Activated CD8-positive, alpha-beta T cell treated with anti-CD3 and anti-CD28 coated beads for 36 hours (primary cell): ENCODE measurements around the gene PCNX4. TPM values are rescaled to one million over a fixed set of nuclear protein-coding genes. Genes with fewer than 3 reads are reported as not detected.

Source experiments
- ATAC-seq: fragments of 200-7000 bp; cut with Tn5 transposase; one replicate; pipeline ENCODE4 v1.10.0; 2021; ENCODE audit warnings: mild to moderate bottlenecking, moderate library complexity
- CTCF ChIA-PET: fragments of 350-600 bp; sonication (Branson Sonifier 250); formaldehyde crosslinking; loops from one replicate; lab custom pipeline; 2021; ENCODE audit warnings: antibody characterized with exemption; lab: Charles Lee
- POLR2A ChIA-PET: fragments of 350-600 bp; sonication (Branson Sonifier 250); formaldehyde crosslinking; loops from one replicate; lab custom pipeline; 2021; ENCODE audit warnings: antibody characterized with exemption; lab: Charles Lee
- DNase-seq: peaks from one replicate; pipeline ENCODE4 v3.0.0-alpha.2; 2020
- H3K27ac Mint-ChIP-seq: one replicate; pipeline ENCODE4 v1.8.0; 2021; ENCODE audit warnings: mild to moderate bottlenecking, mixed read lengths
- H3K27me3 Mint-ChIP-seq: one replicate; pipeline ENCODE4 v1.8.0; 2021; ENCODE audit warnings: mixed read lengths
- H3K36me3 Mint-ChIP-seq: one replicate; pipeline ENCODE4 v1.8.0; 2021; ENCODE audit warnings: low read depth, mixed read lengths
- H3K4me1 Mint-ChIP-seq: one replicate; pipeline ENCODE4 v1.8.0; 2021; ENCODE audit warnings: low read depth, mixed read lengths
- H3K4me3 Mint-ChIP-seq: one replicate; pipeline ENCODE4 v1.8.0; 2021; ENCODE audit warnings: mild to moderate bottlenecking, moderate library complexity, mixed read lengths
- H3K9me3 Mint-ChIP-seq: one replicate; pipeline ENCODE4 v1.8.0; 2021; ENCODE audit warnings: mixed read lengths
- intact Hi-C: fragments of 100-400 bp; cut with micrococcal nuclease; formaldehyde crosslinking; loops from one replicate; pipeline ENCODE4 v1.10.0; 2022
- total RNA-seq, 2 experiments: library from RNA; stranded (reverse); gene quantifications; one replicate each; pipeline ENCODE4 v1.2.3, GENCODE V29; 2021
- TF ChIP-seq, protein P1 (sequence below): fragments of 200-600 bp; IDR thresholded peaks from one replicate; pipeline ENCODE4 v1.8.0; 2022; ENCODE audit warnings: antibody characterized with exemption, mild to moderate bottlenecking

PCNX4 gene
- total RNA-seq, 2 experiments from 2014 or later, result 28.2 to 30.0 TPM

- Mint-ChIP-seq H3K4me3 (no peak overlapping the region), H3K27me3 (peaks cover 3% of the 10 kb centered on the region), H3K36me3 (no peaks in the 10 kb centered on the region), H3K4me1 (peaks cover 11% of the 10 kb centered on the region), H3K27ac (no peak overlapping the region), H3K9me3 (no peaks in the 10 kb centered on the region)
- intact Hi-C loops, result loop anchor here (10.0 kb wide), 1 partner anchor 136 kb away; no protein-coding TSS in a partner anchor
- no peak for ATAC-seq
- ChIA-PET CTCF (interaction anchor here (0.7 to 7.5 kb wide), 10 partner anchors 9 to 681 kb away, joined by 3 to 124 read pairs (median 4); no protein-coding TSS in a partner anchor), POLR2A (interaction anchor here (1.2 kb wide), 1 partner anchor 16 kb away, joined by 3 read pairs; no protein-coding TSS in a partner anchor)
- DNase-seq, result no peak
- TF ChIP-seq, protein P1, sequence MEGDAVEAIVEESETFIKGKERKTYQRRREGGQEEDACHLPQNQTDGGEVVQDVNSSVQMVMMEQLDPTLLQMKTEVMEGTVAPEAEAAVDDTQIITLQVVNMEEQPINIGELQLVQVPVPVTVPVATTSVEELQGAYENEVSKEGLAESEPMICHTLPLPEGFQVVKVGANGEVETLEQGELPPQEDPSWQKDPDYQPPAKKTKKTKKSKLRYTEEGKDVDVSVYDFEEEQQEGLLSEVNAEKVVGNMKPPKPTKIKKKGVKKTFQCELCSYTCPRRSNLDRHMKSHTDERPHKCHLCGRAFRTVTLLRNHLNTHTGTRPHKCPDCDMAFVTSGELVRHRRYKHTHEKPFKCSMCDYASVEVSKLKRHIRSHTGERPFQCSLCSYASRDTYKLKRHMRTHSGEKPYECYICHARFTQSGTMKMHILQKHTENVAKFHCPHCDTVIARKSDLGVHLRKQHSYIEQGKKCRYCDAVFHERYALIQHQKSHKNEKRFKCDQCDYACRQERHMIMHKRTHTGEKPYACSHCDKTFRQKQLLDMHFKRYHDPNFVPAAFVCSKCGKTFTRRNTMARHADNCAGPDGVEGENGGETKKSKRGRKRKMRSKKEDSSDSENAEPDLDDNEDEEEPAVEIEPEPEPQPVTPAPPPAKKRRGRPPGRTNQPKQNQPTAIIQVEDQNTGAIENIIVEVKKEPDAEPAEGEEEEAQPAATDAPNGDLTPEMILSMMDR, result no peak
Observed at GRCh38 chr14:60188696-60189095, 97.0 kb downstream of the PCNX4 start.

DNA sequence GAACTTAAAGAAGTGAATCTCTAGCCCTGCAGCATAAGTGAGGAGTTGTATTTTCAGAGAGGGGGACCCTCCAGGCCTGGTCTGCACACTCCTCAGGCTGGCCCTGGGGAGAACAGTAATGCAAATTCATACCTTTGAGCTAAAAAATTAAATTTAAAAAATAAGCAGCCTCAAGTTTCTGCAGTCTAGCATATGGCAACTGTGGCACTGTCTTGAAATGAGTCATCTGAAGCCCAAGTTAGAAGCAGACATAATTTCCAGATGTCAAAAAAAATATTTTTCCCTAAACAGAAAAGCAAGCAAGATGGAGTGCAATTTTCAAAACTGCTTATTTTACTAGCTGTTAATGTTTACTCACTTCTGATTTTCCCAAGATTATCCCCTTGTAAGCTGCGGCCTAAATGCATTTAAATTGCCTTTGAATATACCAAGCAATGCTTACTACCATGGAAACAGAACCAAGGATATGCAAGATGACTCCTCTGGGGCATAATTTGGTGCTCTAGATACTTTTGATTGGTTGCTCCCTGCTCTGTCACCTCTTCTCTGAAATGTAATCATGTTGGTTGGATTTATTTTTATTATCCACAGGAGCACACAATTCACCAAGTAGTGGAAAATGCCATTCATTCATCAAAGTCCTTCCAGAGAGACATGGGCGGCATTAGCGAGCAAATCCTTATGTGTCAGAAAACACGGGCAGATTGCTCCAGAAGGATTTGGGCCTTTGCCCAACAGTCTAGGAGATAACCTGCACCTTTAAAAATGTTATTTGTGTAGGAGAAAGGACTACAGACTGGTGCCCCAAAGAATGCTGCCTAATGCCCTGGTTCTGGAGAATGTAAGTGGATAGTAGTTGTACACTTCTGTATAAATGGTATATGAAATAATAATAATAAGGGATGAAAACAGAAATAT lies 98.5 kb downstream of the PCNX4 start:
- TF ChIP-seq, protein P1, result no peak
- Mint-ChIP-seq H3K4me3 (no peak overlapping the region), H3K9me3 (no peaks in the 10 kb centered on the region), H3K36me3 (no peaks in the 10 kb centered on the region), H3K27ac (no peak overlapping the region), H3K4me1 (peaks cover 4% of the 10 kb centered on the region), H3K27me3 (peaks cover 3% of the 10 kb centered on the region)
- intact Hi-C loops, result loop anchor here (10.0 kb wide), 1 partner anchor 135 kb away; no protein-coding TSS in a partner anchor
- ATAC-seq, result peak; percentile 20
- ChIA-PET CTCF (interaction anchor here (1.0 to 2.1 kb wide), 7 partner anchors 16 to 683 kb away, joined by 3 to 6 read pairs (median 3); no protein-coding TSS in a partner anchor), POLR2A (no interaction called here)
- no peak for DNase-seq

- DNase-seq, result no peak
- Mint-ChIP-seq H3K27ac (no peak overlapping the region), H3K9me3 (peaks cover 12% of the 10 kb centered on the region), H3K36me3 (peaks cover 1% of the 10 kb centered on the region), H3K27me3 (peaks cover 3% of the 10 kb centered on the region), H3K4me3 (no peak overlapping the region), H3K4me1 (peaks cover 11% of the 10 kb centered on the region)
- ATAC-seq, result peak; percentile 51
- ChIA-PET CTCF (interaction anchor here (0.7 to 7.6 kb wide), 10 partner anchors 9 to 368 kb away, joined by 3 to 49 read pairs (median 4); no protein-coding TSS in a partner anchor), POLR2A (no interaction called here)
- TF ChIP-seq, protein P1, result no peak
- intact Hi-C loops, result no loop called here
Observed at GRCh38 chr14:60195179-60195810, 103.6 kb downstream of the PCNX4 start.

GRCh38 chr14:60196291-60196690 lies 104.6 kb downstream of the PCNX4 start:
- CTCF ChIA-PET, result interaction anchor here (0.7 to 7.6 kb wide), 10 partner anchors 10 to 367 kb away, joined by 3 to 49 read pairs (median 3); no protein-coding TSS in a partner anchor
- no peak for ATAC-seq
- TF ChIP-seq, protein P1, result no peak
- Mint-ChIP-seq H3K4me1 (peaks cover 11% of the 10 kb centered on the region), H3K27me3 (peaks cover 3% of the 10 kb centered on the region), H3K27ac (no peak overlapping the region), H3K36me3 (peaks cover 1% of the 10 kb centered on the region), H3K4me3 (no peak overlapping the region), H3K9me3 (peaks cover 15% of the 10 kb centered on the region)
- POLR2A ChIA-PET, result no interaction called here
- DNase-seq, result no peak
- intact Hi-C loops, result no loop called here
